AG08396 (cell line): ENCODE measurements around the gene SIN3A.
A peak's percentile ranks its signal among the peaks of the same experiment; 100 is the strongest.
"Not testable (repeated sequence)": the region's sequence is repeated elsewhere in the genome, so short reads cannot be mapped to it uniquely, and the experiment has no call there.

Experiments
- DNase-seq: peaks from one replicate; pipeline ENCODE4 v3.0.0; 2012; ENCODE audit warnings: low spot score, mixed read lengths

SIN3A gene

GRCh38 chr15:75450307-75451201 lies 936 bp downstream of the SIN3A start:
- DNase-seq = peak; percentile 89

DNA sequence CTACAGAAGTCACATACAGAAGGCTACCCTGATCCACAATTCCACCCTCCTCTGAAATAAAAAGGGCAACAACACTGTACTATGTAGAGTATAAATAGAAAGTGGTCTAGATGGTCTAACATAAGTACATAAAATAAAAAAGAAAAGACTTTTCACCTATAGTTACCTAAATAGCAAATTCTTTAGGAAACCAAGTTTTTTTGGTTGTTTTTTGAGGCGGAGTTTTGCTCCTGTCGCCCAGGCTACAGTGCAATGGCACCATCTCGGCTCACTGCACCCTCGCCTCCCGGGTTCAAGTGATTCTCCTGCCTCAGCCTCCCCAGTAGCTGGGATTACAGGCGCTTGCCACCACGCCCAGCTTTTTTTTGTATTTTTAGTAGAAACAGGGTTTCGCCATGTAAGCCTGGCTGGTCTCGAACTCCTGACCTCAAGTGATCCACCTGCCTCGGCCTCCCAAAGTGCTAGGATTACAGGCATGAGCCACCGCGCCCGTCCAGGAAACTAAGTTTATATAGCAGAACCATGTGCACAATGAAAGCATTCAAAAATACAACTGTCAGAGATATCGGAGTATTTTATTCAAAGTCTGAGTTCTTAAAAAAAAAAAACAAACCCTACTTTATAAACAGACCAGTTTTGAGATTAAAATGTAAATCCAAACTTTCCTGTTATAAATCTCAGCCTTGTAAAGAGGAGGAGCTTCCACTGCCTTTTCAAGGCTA lies 1.7 kb downstream of the SIN3A start:
- no peak for DNase-seq

DNA sequence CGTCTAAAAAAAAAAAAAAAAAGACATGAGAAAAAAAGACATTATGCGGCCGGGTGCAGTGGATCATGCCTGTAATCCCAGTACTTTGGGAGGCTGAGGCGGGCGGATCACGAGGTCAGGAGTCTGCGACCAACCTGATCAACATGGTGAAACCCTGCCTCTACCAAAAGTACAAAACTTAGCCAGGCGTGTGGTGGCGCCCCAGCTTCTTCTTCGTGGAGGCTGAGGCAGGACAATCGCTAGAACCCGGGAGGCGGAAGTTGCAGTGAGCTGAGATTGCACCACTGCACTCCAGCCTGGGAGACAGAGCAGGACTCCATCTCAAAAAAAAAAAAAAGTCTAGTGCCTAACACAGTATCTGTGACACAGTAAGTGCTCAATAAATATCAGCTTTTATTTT lies 3.3 kb downstream of the SIN3A start:
- not testable (repeated sequence) for DNase-seq

DNA sequence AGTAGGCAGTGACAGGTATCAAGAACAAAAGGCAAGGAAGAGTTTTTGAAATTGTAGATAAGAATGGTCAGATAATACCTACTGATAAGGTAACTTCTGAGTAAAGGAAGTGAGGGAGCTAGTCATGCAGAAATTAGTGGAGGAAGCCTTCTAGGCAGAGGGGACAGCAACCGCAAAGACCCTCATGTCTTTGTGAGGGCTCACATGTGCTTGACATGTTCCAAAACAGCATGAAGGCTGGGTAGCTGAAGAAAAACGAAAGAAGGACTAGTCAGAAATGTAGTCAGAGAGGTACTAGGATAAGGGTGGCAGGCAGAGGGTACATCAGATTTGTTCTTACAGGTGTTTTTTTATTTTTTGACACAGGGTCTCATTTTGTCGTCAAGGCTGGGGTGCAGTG lies 5.3 kb downstream of the SIN3A start:
- no peak for DNase-seq

- DNase-seq = not testable (repeated sequence)
Observed at GRCh38 chr15:75445324-75445723, 6.2 kb downstream of the SIN3A start.

GRCh38 chr15:75443972-75444453 lies 7.5 kb downstream of the SIN3A start:
- DNase-seq = not testable (repeated sequence)

GRCh38 chr15:75437721-75438120 lies 13.8 kb downstream of the SIN3A start:
- no peak for DNase-seq

- no peak for DNase-seq
Observed at GRCh38 chr15:75436881-75437280, 14.6 kb downstream of the SIN3A start.

- no peak for DNase-seq
Observed at GRCh38 chr15:75431682-75432081, 19.8 kb downstream of the SIN3A start.

DNA sequence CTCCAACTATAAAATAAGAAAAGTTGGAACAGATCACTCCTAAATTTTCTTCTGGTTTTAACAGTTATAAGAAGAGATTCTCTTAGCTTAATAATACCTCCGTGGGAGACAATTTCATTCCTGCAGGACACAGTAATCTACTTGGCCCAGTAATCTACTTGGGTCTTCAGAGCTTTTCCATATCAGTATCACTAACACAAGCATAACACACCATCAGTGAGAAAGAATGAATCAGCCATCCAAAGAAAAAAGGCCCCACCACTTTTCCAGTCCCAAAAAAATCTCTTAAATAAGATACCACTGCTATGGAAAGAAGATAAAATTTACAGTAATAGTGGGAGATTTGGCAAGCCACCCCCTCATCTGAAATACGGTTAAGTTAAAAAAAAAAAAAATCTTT lies 20.2 kb downstream of the SIN3A start:
- no peak for DNase-seq

DNA sequence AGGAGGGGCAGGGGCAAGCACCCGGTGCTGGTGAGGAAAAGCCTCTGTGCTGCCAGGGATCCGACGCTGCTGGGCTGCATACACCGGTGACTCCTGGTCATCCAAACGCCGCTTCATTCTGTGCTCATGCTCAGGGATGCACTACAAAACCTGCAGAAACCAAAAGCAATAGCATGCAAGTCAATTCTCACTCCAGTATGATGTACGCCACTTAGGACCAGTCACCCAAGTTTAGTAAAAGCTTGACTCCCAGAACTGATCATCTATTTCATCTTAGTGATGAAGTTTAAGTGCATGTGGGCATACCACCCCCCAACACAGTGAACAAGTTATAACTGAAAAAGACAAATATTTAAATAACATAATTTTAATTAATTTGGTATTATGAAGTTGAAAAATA lies 21.2 kb downstream of the SIN3A start:
- DNase-seq = no peak

- no peak for DNase-seq
Observed at GRCh38 chr15:75428152-75428551, 23.3 kb downstream of the SIN3A start.

DNA sequence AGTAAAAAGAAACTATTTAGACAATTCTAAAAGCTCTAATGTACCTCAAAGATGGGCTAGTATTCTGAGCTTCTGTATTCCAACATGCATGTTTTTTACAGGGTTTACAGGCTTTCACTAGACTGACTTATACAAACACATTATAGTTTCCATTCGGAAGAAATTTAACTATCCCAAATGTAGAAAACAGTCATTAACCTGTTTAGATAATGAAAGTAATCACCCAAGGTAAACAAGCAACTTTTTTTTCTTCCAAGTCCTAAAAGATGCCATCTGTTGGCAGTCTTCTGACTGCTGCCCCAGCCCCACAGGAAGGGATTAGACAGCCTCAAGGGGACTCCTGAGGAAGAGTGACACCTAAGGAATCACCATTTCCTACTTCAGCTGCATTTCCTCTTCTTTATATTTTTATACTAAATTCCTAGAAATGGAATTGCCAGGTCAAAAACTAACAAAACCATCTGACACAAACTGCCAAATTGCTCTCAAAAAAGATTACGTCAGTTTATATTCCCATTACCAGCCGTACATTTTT lies 25.5 kb downstream of the SIN3A start:
- no peak for DNase-seq

DNA sequence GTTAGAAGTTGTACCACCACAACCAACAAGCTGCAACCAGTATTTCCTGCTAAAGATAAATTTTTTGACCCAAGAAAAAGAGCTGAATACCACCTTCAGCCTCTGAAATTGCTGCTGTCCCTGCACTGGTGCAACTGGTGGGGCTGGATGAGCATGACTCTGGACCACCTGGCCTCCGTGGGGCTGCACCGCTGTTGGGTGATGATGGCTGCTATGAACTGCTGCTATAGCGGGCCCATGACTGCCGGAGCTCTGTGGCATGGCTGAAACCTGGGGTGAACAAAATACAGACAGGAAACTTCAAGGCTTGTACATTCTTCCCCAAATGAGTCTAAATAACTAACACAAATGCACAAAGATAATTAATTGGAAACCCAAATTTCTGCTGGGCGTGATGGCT lies 28.9 kb downstream of the SIN3A start:
- no peak for DNase-seq

- no peak for DNase-seq
Observed at GRCh38 chr15:75420698-75421097, 30.8 kb downstream of the SIN3A start.

DNA sequence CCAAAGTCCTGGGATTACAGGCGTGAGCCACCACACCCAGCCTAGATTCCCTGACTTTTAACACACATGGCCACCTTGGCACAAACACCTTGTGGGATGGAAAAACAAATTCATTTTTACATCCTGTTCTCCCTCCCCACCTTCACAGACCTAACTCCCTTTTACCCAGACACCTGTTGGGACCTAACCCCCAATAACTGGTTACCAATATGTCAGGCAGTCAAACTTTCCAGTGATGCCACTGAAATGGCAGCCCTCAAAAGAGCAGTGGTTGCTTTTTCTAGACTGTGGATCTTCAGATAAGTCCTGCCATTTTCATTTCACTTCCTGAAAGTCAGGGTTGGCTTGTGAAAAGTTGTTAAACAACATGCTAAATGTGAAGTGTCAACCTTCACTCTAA lies 34.9 kb downstream of the SIN3A start:
- DNase-seq = no peak

DNA sequence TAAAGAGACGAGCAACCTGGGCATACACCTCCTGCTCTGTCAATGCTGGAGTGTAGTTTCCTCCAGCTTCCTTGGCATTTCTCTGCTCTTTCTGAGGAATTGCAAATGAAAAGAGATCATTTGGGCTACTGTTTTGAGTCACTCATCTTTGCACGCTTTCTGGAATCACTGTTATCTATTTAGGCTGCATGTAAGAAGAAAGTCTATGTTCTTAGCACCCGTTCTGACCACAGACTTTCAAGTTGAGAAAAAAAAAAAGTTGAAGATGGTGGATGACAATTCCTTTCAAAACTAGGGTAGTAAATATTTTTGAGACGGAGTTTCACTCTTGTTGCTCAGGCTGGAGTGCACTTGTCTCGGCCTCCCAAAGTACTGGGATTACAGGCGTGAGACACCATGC lies 41.3 kb downstream of the SIN3A start:
- DNase-seq = no peak

DNA sequence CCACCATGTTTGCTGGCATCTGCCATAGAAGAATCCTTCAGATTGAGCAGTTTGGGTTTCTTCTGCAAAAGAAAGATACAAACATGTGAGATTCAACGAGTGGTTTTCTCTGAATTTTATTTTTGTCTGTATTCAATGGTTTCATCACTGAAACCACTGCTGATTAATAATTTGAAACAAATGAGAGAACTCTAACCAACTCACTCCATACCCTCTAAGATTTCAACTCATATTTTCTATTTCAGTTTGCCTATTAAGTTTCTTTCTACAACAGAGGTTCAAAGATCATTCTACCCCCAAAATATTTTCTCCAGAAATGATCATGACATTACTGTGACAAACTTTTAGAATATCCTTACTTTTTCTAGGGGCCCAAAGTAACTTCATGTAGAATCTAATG lies 44.4 kb downstream of the SIN3A start:
- no peak for DNase-seq

GRCh38 chr15:75403892-75404291 lies 47.6 kb downstream of the SIN3A start:
- no peak for DNase-seq

DNA sequence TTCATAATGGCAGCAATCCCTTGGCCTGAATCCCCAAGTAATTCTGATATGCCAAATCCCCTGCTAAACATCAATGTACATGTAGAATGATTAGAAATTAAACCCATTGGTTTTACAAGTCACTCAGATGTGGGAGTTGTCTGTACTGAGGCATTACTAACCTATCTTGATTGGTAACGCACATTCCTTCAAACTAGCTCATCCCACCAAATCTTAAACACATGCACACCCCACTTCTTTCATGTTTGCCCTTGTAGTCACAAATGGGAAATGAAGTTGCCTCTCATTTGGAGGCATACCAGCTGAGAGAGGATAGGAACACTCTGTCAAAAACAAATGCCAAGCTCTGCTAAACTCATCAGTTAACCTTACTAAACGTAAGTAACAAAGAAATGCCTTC lies 54.0 kb downstream of the SIN3A start:
- DNase-seq = peak; percentile 30

GRCh38 chr15:75389791-75390382 lies 61.6 kb downstream of the SIN3A start:
- DNase-seq = peak; percentile 10

DNA sequence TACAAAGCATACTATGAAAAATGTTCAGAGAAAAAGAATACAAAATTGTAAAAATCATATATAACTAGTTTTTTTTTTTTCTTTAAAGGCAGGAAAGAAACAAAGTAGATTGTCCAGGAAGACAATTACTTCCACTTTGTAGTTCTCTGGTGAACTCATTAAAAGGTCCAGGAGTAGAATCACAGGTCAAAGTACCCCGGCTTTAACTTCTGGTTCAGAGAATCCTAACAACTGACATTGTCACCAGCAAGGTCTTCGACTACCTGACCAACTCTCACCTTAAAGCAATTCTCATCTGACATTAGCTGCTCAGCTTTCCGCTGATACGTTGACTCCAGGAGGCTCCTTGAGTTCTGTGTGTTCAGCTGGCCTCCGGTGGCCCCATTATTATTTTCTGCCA lies 67.5 kb downstream of the SIN3A start:
- DNase-seq = not testable (repeated sequence)

DNA sequence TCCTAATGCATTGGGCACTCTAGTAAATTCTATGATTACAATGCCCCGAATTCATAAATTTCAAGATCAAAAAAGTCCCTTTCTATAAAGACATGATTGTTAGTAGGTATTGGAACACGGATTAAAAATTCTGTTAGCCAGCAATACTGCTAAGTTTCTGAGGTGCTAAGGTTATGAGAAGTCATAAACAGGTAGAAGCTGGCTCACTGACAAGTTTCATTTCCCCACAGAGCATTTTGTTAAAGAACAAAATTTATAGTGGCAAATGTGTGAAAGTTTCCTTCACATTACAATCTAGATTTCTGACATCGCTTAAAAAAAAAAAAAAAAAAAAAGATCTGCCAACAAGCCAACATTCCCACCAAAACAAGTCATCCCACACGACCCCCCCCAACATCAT lies 70.7 kb downstream of the SIN3A start:
- DNase-seq = no peak
